LNCaP clone FGC (cell line): Measurements from ENCODE around the gene VGLL4.

ENCODE experiments used
- DNase-seq: peaks from one replicate; pipeline ENCODE4 v3.0.0-alpha.2; 2011; ENCODE audit warnings: low read depth
- H3K4me3 ChIP-seq: 2 replicates; pipeline ENCODE4 v1.5.1; 2011; ENCODE audit warnings: mild to moderate bottlenecking, low read depth, low read length, control low read depth
- CTCF ChIP-seq: IDR thresholded peaks from 2 replicates; pipeline ENCODE4 v1.5.1; 2012; ENCODE audit warnings: mild to moderate bottlenecking; ENCODE audit not compliant: control insufficient read depth, insufficient read depth; ENCODE audit errors: extremely low read depth

VGLL4 gene

DNA sequence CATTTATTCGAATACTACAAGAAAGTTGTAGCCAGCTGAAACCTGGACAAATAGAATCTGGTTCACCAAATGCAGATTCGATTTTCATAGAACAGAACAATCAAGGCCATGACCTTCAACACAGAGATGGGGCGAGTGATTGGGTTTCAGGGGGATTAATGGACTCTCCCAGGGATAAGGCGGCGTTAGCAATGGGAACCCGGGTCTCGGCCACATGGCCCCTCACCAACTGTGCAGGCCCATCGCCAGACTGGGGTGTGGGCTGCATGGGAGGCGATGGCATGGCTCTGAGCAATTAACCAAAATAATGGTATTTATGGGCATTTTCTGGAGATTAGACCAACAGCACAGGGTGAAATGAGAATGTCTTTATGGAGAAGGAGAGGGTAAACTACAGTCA is 34.2 kb downstream of the VGLL4 start:
- no peak for TF ChIP-seq CTCF
- no peak for DNase-seq
- H3K4me3 ChIP-seq, result no peak overlapping the region

DNA sequence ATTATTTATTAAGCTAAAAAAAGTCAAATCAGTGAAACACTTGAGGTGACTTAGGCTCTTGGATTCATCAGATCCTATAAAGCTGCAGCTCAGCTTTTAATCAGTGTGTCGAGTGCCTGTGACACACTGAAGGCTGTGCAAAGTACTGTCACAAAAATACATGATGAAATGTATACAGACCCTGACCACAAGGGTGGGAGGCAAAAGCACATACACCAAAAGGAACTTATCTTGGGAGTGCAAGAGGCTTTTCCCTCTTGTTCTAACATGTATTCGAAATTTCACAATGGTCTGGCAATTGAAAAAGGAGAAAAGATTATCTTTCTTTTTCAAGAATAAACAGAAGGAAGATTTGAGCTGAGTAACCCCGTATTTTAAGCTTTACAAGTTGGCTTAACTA is 35.9 kb downstream of the VGLL4 start:
- no peak for TF ChIP-seq CTCF
- DNase-seq, result no peak
- H3K4me3 ChIP-seq, result no peak overlapping the region

- no peak for TF ChIP-seq CTCF
- H3K4me3 ChIP-seq, result no peak overlapping the region
- no peak for DNase-seq
These were observed 36.8 kb downstream of the VGLL4 start for GRCh38 chr3:11606865-11607440.

- no peak for DNase-seq
- no peak overlapping the region for H3K4me3 ChIP-seq
- TF ChIP-seq CTCF, result no peak
These were observed 37.5 kb downstream of the VGLL4 start for GRCh38 chr3:11606090-11606784.

- no peak for TF ChIP-seq CTCF
- DNase-seq, result no peak
- no peak overlapping the region for H3K4me3 ChIP-seq
These were observed 38.3 kb downstream of the VGLL4 start for GRCh38 chr3:11605398-11605797.

- no peak overlapping the region for H3K4me3 ChIP-seq
- no peak for TF ChIP-seq CTCF
- no peak for DNase-seq
These were observed 39.4 kb downstream of the VGLL4 start for GRCh38 chr3:11604139-11604892.

- TF ChIP-seq CTCF, result no peak
- H3K4me3 ChIP-seq, result no peak overlapping the region
These were observed 40.1 kb downstream of the VGLL4 start for GRCh38 chr3:11603628-11604027.

More at GRCh38 chr3:11603628-11604027, 40.1 kb downstream of the VGLL4 start:
- no peak for DNase-seq
